HepG2 (cell line): ENCODE data around the gene ZFAND2B. TPM values are rescaled to one million over a fixed set of nuclear protein-coding genes. Genes with fewer than 3 reads are reported as not detected.

ENCODE experiments used
- ATAC-seq: fragments of 200-7000 bp; cut with Tn5 transposase; 3 replicates; pipeline ENCODE4 v1.9.1; 2020; ENCODE audit warnings: mild to moderate bottlenecking, moderate library complexity
- BruUV-seq: library from RNA; stranded (reverse); fragments of 400-500 nt; replicated peaks from 2 replicates; lab custom pipeline; 2021; lab: Mats Ljungman, UMichigan
- CTCF ChIA-PET: fragments of 300-600 bp; formaldehyde crosslinking; extraction: SDS; loops from one replicate; lab custom pipeline; 2021; ENCODE audit warnings: low total read pairs, inconsistent platforms, low intra/inter-chr PET ratio; lab: Yijun Ruan, JAX
- POLR2A ChIA-PET: fragments of 350-600 bp; sonication (Branson Sonifier 250); formaldehyde crosslinking; loops from one replicate; lab custom pipeline; 2020; ENCODE audit warnings: antibody characterized with exemption, inconsistent platforms; lab: Yijun Ruan, JAX
- DNase-seq: peaks from one replicate; pipeline ENCODE4 v3.0.0-alpha.2; 2015; ENCODE audit warnings: low spot score
- FAIRE-seq: peaks from 3 replicates; lab custom pipeline; 2011; peaks lifted over from hg19 to GRCh38; lab: Jason Lieb, UNC
- H2AFZ ChIP-seq: one replicate; pipeline ENCODE4 v1.6.1; 2011; ENCODE audit warnings: low read length, inconsistent platforms
- H3K27ac ChIP-seq: fragments of 300-600 bp; 3 replicates; pipeline ENCODE4 v1.8.0; 2011; ENCODE audit warnings: mixed run types, mild to moderate bottlenecking, mixed read lengths, low read length, inconsistent platforms; ENCODE audit not compliant: insufficient read depth; ENCODE audit errors: extremely low read length
- H3K27me3 ChIP-seq, 2 experiments: fragments of 200-600 bp in 1 of 2; 2 replicates in 1 of 2; 3 replicates in 1 of 2; pipeline versions ENCODE4 v1.6.0 to v1.8.0; 2011; ENCODE audit warnings: low read length in 2 of 2, mild to moderate bottlenecking in 2 of 2, moderate library complexity in 2 of 2, inconsistent platforms in 1 of 2; ENCODE audit not compliant: insufficient read depth in 2 of 2, control insufficient read depth in 1 of 2
- H3K36me3 ChIP-seq, 2 experiments: fragments of 200-600 bp in 1 of 2; replicated peaks in 1 of 2; 2 replicates in 1 of 2; 3 replicates in 1 of 2; pipeline versions ENCODE4 v1.5.1 to v1.8.0; 2011; ENCODE audit warnings: low read length in 2 of 2, inconsistent platforms in 1 of 2; ENCODE audit not compliant: insufficient read depth in 2 of 2, control insufficient read depth in 1 of 2
- H3K4me1 ChIP-seq: 2 replicates; pipeline ENCODE4 v1.5.1; 2012; ENCODE audit warnings: low read length, inconsistent platforms; ENCODE audit not compliant: insufficient read depth
- H3K4me2 ChIP-seq: 2 replicates; pipeline ENCODE4 v1.6.0; 2011; ENCODE audit warnings: low read depth, low read length, inconsistent platforms
- H3K4me3 ChIP-seq, 3 experiments: fragments of 200-600 bp in 1 of 3; sonication (generic), shearing (Covaris generic) in 1 of 3; replicated peaks in 1 of 3; 2 replicates each; pipeline ENCODE4 v1.5.1; 2011 to 2016; ENCODE audit warnings: low read length in 3 of 3, inconsistent platforms in 2 of 3, low read depth in 2 of 3, mild to moderate bottlenecking in 2 of 3, control low read depth in 1 of 3, mixed read lengths in 1 of 3; ENCODE audit not compliant: insufficient read depth in 1 of 3
- H3K79me2 ChIP-seq: one replicate; pipeline ENCODE4 v1.6.1; 2011; ENCODE audit warnings: low read length, inconsistent platforms; ENCODE audit not compliant: insufficient read depth
- H3K9ac ChIP-seq: 2 replicates; pipeline ENCODE4 v1.6.0; 2011; ENCODE audit warnings: mild to moderate bottlenecking, low read depth, low read length, inconsistent platforms; ENCODE audit not compliant: insufficient read depth
- H3K9me3 ChIP-seq: 2 replicates; pipeline ENCODE4 v1.5.1; 2012; ENCODE audit warnings: mild to moderate bottlenecking, low read length
- H4K20me1 ChIP-seq: 2 replicates; pipeline ENCODE4 v1.6.0; 2011; ENCODE audit warnings: inconsistent platforms, mild to moderate bottlenecking, low read length, moderate library complexity; ENCODE audit not compliant: insufficient read depth
- BRF2 ChIP-seq: sonication (generic); formaldehyde crosslinking; IDR thresholded peaks from 2 replicates; pipeline ENCODE4 v1.8.1; 2022; ENCODE audit warnings: mild to moderate bottlenecking, missing genetic modification reagents
- NR0B2 ChIP-seq: sonication (generic); formaldehyde crosslinking; IDR thresholded peaks from 2 replicates; pipeline ENCODE4 v1.4.0; 2020; ENCODE audit warnings: mild to moderate bottlenecking, missing genetic modification reagents
- PHF8 ChIP-seq: sonication (generic); formaldehyde crosslinking; IDR thresholded peaks from 2 replicates; pipeline ENCODE4 v1.5.0; 2020; ENCODE audit warnings: missing genetic modification reagents
- SPEN ChIP-seq: sonication (generic); formaldehyde crosslinking; IDR thresholded peaks from 2 replicates; pipeline ENCODE4 v1.5.1; 2020; ENCODE audit warnings: low read depth, mild to moderate bottlenecking, missing genetic modification reagents
- THAP7 ChIP-seq: sonication (generic); formaldehyde crosslinking; IDR thresholded peaks from 2 replicates; pipeline ENCODE4 v1.8.1; 2023; ENCODE audit warnings: mild to moderate bottlenecking, missing genetic modification reagents
- ZBTB20 ChIP-seq: sonication (generic); formaldehyde crosslinking; IDR thresholded peaks from 2 replicates; pipeline ENCODE4 v1.8.1; 2023; ENCODE audit warnings: missing genetic modification reagents, low read depth, mild to moderate bottlenecking, borderline replicate concordance
- ZFP91 ChIP-seq: sonication (generic); formaldehyde crosslinking; IDR thresholded peaks from 2 replicates; pipeline ENCODE4 v1.9.0; 2022; ENCODE audit warnings: missing genetic modification reagents, mild to moderate bottlenecking, borderline replicate concordance
- ZNF282 ChIP-seq: fragments of 450-650 bp; IDR thresholded peaks from 2 replicates; pipeline ENCODE4 v1.6.1; 2018; ENCODE audit not compliant: partially characterized antibody
- ZNF367 ChIP-seq: sonication (generic); formaldehyde crosslinking; IDR thresholded peaks from 2 replicates; pipeline ENCODE4 v1.4.0; 2020; ENCODE audit warnings: missing genetic modification reagents, borderline replicate concordance
- ZNF547 ChIP-seq: sonication (generic); formaldehyde crosslinking; IDR thresholded peaks from 2 replicates; pipeline ENCODE4 v1.5.1; 2020; ENCODE audit warnings: mild to moderate bottlenecking, missing genetic modification reagents
- ZNF704 ChIP-seq: sonication (generic); formaldehyde crosslinking; IDR thresholded peaks from 2 replicates; pipeline ENCODE4 v1.8.1; 2023; ENCODE audit warnings: mild to moderate bottlenecking, inconsistent platforms, moderate library complexity, missing genetic modification reagents, borderline replicate concordance
- WGBS: methylation state at CpG from one replicate; pipeline ENCODE4 v1.1.6; 2017; ENCODE audit warnings: low lambda C conversion rate; 5-methylcytosine and 5-hydroxymethylcytosine counted together
- in situ Hi-C: cut with HindIII; loops from 2 replicates; pipeline ENCODE4 v1.10.0; 2017; ENCODE audit warnings: low pct_unique_long_range_greater_than_20kb; ENCODE audit not compliant: extremely low pct_ligation_motif_present
- intact Hi-C: fragments of 100-400 bp; cut with micrococcal nuclease; formaldehyde crosslinking; loops from one replicate; pipeline ENCODE4 v1.10.0; 2022; ENCODE audit not compliant: unreplicated experiment
- polyA plus RNA-seq, 8 experiments: library from polyadenylated mRNA; depleted of rRNA in 3 of 8; stranded (reverse) in 7 of 8; unstranded in 1 of 8; fragments of >200 nt; fragmentation: Illumina TruSeq in 4 of 8; extraction: Trizol in 4 of 8; gene quantifications; 2 replicates each; pipeline versions ENCODE4 v1.2.1 to v1.2.3, GENCODE V29; 2011 to 2016; ENCODE audit warnings: low read depth in 4 of 8, missing spikeins in 1 of 8, mixed read lengths in 1 of 8; ENCODE audit not compliant: insufficient read depth in 1 of 8
- total RNA-seq, 5 experiments: library from RNA; depleted of rRNA; stranded (reverse); fragments of >200 nt; fragmentation: Illumina TruSeq; extraction: Trizol; gene quantifications; 2 replicates each; pipeline ENCODE4 v1.2.3, GENCODE V29; 2016; ENCODE audit warnings: low read depth in 1 of 5
- TF ChIP-seq, protein P1 (sequence below): IDR thresholded peaks from 2 replicates; pipeline ENCODE4 v1.6.1; 2016; ENCODE audit warnings: low read depth, borderline replicate concordance

ZFAND2B gene
- total and polyA plus RNA-seq, 2 of the 13 experiments (the other 11 are each of a cell fraction or from before 2014, with no cell fraction given): 53.3 to 115 TPM

DNA sequence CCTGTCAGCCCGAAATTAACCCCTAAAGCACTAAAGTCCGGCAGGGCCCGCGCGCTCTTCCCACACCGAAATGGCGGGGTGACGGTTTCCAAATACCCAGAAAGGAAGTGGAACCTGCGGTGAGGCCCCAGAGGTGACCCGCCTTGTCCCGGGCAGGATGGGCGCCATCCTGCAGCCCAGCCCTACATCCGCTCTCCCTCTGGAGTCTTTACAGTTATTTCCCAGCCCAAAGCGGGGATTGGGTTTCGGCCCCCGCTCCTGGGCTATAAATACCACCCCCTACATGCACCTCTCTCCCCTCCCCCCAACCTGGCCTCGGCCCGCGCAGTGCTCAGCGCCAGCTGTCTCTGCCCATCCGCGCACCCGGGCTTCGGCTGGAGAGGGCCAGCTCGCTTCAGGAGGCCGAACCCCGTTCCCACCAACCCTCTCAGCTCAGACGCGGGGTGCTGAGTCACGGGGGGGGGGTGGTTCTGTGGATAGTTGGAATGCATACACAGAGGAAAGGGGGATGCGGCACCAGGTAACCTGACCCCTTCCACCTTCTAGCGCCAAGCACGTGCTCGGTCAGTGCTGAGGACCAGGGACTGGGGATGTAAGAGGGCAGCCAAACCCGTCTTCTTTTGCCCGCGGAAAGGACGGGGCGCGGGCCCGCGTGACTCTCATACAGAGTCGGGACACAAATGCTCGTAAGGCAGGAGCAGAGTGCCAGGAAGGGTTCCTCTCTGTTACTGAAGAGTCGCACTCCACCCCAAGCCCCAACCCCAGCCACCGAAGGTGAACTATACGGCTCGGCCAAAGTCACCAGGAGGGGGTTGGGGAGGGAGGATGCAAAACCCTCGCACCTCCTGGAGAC lies 46.5 kb downstream of the ZFAND2B start, which contains the start of gene TUBA4B (continued):
- TF ChIP-seq NR0B2 (CRISPR knock-in tag) (0 out of 2 replicates have a peak, but pooled peaks have one; percentile 14), ZNF547 (CRISPR knock-in tag) (no peak), ZBTB20 (CRISPR knock-in tag) (no peak), ZNF282 (no peak), SPEN (CRISPR knock-in tag) (peak; percentile 9)
- TF ChIP-seq, protein P1, sequence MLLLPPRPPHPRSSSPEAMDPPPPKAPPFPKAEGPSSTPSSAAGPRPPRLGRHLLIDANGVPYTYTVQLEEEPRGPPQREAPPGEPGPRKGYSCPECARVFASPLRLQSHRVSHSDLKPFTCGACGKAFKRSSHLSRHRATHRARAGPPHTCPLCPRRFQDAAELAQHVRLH: no peak

DNA sequence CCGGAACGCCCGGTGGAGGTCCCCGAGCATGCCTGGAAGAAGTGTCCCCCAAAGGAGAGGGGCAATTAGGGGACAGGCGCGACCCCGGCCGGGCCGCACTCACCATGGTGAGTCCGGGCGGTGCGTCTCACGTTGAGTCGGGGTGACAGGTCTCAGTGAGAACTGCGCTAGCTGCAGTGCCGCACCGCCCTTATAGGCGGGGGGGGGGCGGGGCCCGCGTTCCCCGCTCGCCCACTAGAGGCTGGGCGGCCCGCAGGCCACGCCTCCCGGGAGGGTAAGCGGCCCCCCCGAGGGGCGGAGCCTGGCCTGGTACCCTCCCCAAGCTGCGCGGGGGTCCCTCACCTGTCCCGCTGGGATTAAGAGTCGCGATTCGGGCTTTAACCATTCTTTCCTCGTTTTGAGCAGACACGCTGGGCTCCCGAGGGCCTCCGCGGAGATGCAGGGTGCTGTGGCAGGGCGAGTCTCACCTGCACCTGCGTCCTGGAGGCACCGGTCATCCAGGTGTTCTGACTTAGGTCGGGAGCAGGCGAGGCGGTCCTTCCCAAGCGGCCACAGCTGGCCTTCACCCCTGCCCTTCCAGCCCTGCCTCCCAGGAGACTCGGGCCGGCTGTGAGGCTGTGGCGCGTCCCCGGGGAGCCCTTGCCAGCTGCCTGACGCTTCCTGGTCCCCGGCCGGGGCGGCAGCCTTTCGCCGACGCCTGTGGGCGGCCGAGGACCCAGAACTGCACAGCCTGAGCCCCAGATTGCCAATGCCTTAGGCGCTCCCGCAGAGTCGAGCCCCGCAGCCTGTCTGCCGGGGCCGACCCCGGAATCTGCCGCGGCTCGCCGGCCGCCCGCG lies 47.4 kb downstream of the ZFAND2B start, which contains the start of gene TUBA4A:
TSS of gene TUBA4A (minus strand) at position 166 of the 837 bp plus-strand sequence. CDS start at position 106, 60 bp downstream.
- ChIA-PET CTCF (interaction anchor here (0.9 to 1.2 kb wide), 2 partner anchors 23 to 40 kb away, joined by 3 read pairs; no protein-coding TSS in a partner anchor), POLR2A (interaction anchor here (1.0 to 3.5 kb wide), 14 partner anchors 9 to 298 kb away, joined by 3 to 26 read pairs (median 6); partner anchors contain the start of genes CNPPD1, DNAJB2, GLB1L and STK16)
- in situ Hi-C loops (no loop called here), intact Hi-C loops (no loop called here)
- Histone ChIP-seq H2AFZ (no peak within 1 kb of the TSS), H3K27ac (no peak within 1 kb of the TSS), H3K27me3 (peaks cover 2 to 40% of the 10 kb centered on the region in 2 experiments; a peak in 4 of 5 replicates), H4K20me1 (no peaks in the 10 kb centered on the region), H3K4me3 (peak within 1 kb of the TSS; percentile 62 to 83 (median 62)), H3K9me3 (no peaks in the 10 kb centered on the region), H3K79me2 (no peaks in the 10 kb centered on the region), H3K9ac (peak within 1 kb of the TSS; percentile 46; the same call in 1 of the 2 replicates), H3K4me1 (peaks cover 60% of the 10 kb centered on the region), H3K36me3 (no peaks in the 10 kb centered on the region), H3K4me2 (peak within 1 kb of the TSS; percentile 99)
- FAIRE-seq (peak; percentile 63), ATAC-seq (peak; percentile 62), DNase-seq (peak; percentile 58)
- no TSS peak for BruUV-seq
- WGBS: 0% methylated on average over 27 of the region's 76 CpGs
- TF ChIP-seq BRF2 (CRISPR knock-in tag) (peak; percentile 65; the same call in 1 of the 2 replicates), PHF8 (CRISPR knock-in tag) (no peak; the same call in 1 of the 2 replicates), ZFP91 (CRISPR knock-in tag) (peak; percentile 64; the same call in 1 of the 2 replicates), THAP7 (CRISPR knock-in tag) (peak; percentile 59; the same call in 1 of the 2 replicates), ZNF704 (CRISPR knock-in tag) (peak; percentile 70; the same call in 1 of the 2 replicates), ZNF367 (CRISPR knock-in tag) (0 out of 2 replicates have a peak, but pooled peaks have one; percentile 23)
